HCT116 (cell line): ENCODE results near the gene OR52A5. TPM values are rescaled to one million over a fixed set of nuclear protein-coding genes. Genes with fewer than 3 reads are reported as not detected.

Experiments used
- ATAC-seq: fragments of 200-7000 bp; cut with Tn5 transposase; 2 replicates; pipeline ENCODE4 v1.9.1; 2020; ENCODE audit warnings: mild to moderate bottlenecking, moderate library complexity
- BruUV-seq: library from RNA; stranded (reverse); fragments of 400-500 nt; replicated peaks from 2 replicates; lab custom pipeline; 2021; lab: Mats Ljungman, UMichigan
- CTCF ChIA-PET: fragments of 300-600 bp; sonication (Branson Sonifier 250); formaldehyde crosslinking; loops from one replicate; lab custom pipeline; 2021; ENCODE audit warnings: antibody characterized with exemption; lab: Charles Lee
- POLR2A ChIA-PET: fragments of 300-600, 350-600 bp; sonication (Branson Sonifier 250); formaldehyde crosslinking; loops from one replicate; lab custom pipeline; 2021; ENCODE audit warnings: antibody characterized with exemption; lab: Charles Lee
- RAD21 ChIA-PET, 2 experiments: fragments of 300-600 bp; sonication (Branson Sonifier 250); formaldehyde crosslinking; loops; one replicate each; lab custom pipeline; 2023; ENCODE audit warnings: low total read pairs in 2 of 2; ENCODE audit not compliant: uncharacterized antibody in 2 of 2, unreplicated experiment in 2 of 2, low non-redundant PET in 1 of 2; lab: Charles Lee
- DNase-seq: peaks from one replicate; pipeline ENCODE4 v3.0.0-alpha.2; 2010; ENCODE audit warnings: low read depth, low spot score
- H2AFZ ChIP-seq: fragments of 200-600 bp; shearing (Covaris generic), sonication (generic); 2 replicates; pipeline ENCODE4 v1.6.1; 2017; ENCODE audit warnings: low read depth, mixed run types, mixed read lengths, antibody characterized with exemption, low read length; ENCODE audit not compliant: poor library complexity, severe bottlenecking
- H3K27ac ChIP-seq: 2 replicates; pipeline ENCODE4 v1.5.1; 2012; ENCODE audit warnings: low read depth, low read length
- H3K27me3 ChIP-seq: fragments of 200-600 bp; sonication (generic); 2 replicates; pipeline ENCODE4 v1.6.1; 2016; ENCODE audit warnings: mixed run types, low read length, mixed read lengths; ENCODE audit not compliant: insufficient read depth
- H3K36me3 ChIP-seq, 2 experiments: fragments of 200-500 bp in 1 of 2; fragments of 200-600 bp in 1 of 2; sonication (Bioruptor generic) in 1 of 2; sonication (generic) in 1 of 2; 2 replicates each; pipeline versions ENCODE4 v1.5.1 to v1.6.1; 2014 to 2016; ENCODE audit warnings: low read length in 2 of 2, inconsistent platforms in 1 of 2, mixed read lengths in 1 of 2, mixed run types in 1 of 2; ENCODE audit not compliant: insufficient read depth in 2 of 2, control insufficient read depth in 1 of 2
- H3K4me1 ChIP-seq, 2 experiments: fragments of 200-600 bp in 1 of 2; sonication (generic) in 1 of 2; 2 replicates each; pipeline versions ENCODE4 v1.5.1 to v1.6.1; 2012 to 2017; ENCODE audit warnings: low read length in 2 of 2, inconsistent platforms in 1 of 2, mild to moderate bottlenecking in 1 of 2, mixed read lengths in 1 of 2, mixed run types in 1 of 2, moderate library complexity in 1 of 2; ENCODE audit not compliant: insufficient read depth in 2 of 2, control insufficient read depth in 1 of 2
- H3K4me2 ChIP-seq: fragments of 200-600 bp; sonication (generic); 2 replicates; pipeline ENCODE4 v1.6.1; 2017; ENCODE audit warnings: mixed run types, low read length, mixed read lengths
- H3K4me3 ChIP-seq, 2 experiments: fragments of 200-600 bp in 1 of 2; sonication (generic) in 1 of 2; replicated peaks in 1 of 2; 2 replicates each; pipeline ENCODE4 v1.5.1; 2011 to 2016; ENCODE audit warnings: low read length in 2 of 2, control low read depth in 1 of 2, low read depth in 1 of 2, mild to moderate bottlenecking in 1 of 2, mixed read lengths in 1 of 2, mixed run types in 1 of 2
- H3K79me2 ChIP-seq: fragments of 200-600 bp; sonication (generic); 2 replicates; pipeline ENCODE4 v1.6.1; 2017; ENCODE audit warnings: mild to moderate bottlenecking, mixed run types, low read length, moderate library complexity, mixed read lengths; ENCODE audit not compliant: insufficient read depth
- H3K9ac ChIP-seq: fragments of 200-600 bp; sonication (generic); 2 replicates; pipeline ENCODE4 v1.6.1; 2016; ENCODE audit warnings: low read length, mixed read lengths
- H3K9me2 ChIP-seq: fragments of 200-600 bp; sonication (generic), shearing (Covaris generic); 2 replicates; pipeline ENCODE4 v1.6.1; 2017; ENCODE audit warnings: mixed run types, mild to moderate bottlenecking, moderate library complexity; ENCODE audit not compliant: insufficient read depth
- H3K9me3 ChIP-seq, 2 experiments: fragments of 200-500 bp in 1 of 2; fragments of 200-600 bp in 1 of 2; sonication (Bioruptor generic) in 1 of 2; sonication (generic) in 1 of 2; 2 replicates each; pipeline ENCODE4 v1.6.1; 2014 to 2017; ENCODE audit warnings: low read length in 2 of 2, mixed read lengths in 2 of 2, inconsistent platforms in 1 of 2, low read depth in 1 of 2, mild to moderate bottlenecking in 1 of 2, mixed run types in 1 of 2, moderate library complexity in 1 of 2; ENCODE audit not compliant: control insufficient read depth in 1 of 2, insufficient read depth in 1 of 2
- H4K20me1 ChIP-seq: fragments of 200-600 bp; sonication (generic), shearing (Covaris generic); 2 replicates; pipeline ENCODE4 v1.6.1; 2017; ENCODE audit warnings: mixed run types, mild to moderate bottlenecking, moderate library complexity; ENCODE audit not compliant: insufficient read depth
- CEBPB ChIP-seq: IDR thresholded peaks from 2 replicates; pipeline ENCODE4 v1.6.1; 2012; ENCODE audit warnings: low read depth
- EGR1 ChIP-seq: IDR thresholded peaks from 2 replicates; pipeline ENCODE4 v1.6.1; 2012; ENCODE audit warnings: low read depth
- ELF1 ChIP-seq: IDR thresholded peaks from 2 replicates; pipeline ENCODE4 v1.6.1; 2012; ENCODE audit warnings: low read depth, borderline replicate concordance
- EZH2 ChIP-seq: fragments of 200-600 bp; sonication (generic); IDR thresholded peaks from 2 replicates; pipeline ENCODE4 v1.6.1; 2017; ENCODE audit warnings: antibody characterized with exemption, mixed run types
- FOSL1 ChIP-seq: IDR thresholded peaks from 2 replicates; pipeline ENCODE4 v1.6.1; 2012; ENCODE audit warnings: low read depth
- JUND ChIP-seq: IDR thresholded peaks from 2 replicates; pipeline ENCODE4 v1.6.1; 2012
- MAX ChIP-seq: IDR thresholded peaks from 2 replicates; pipeline ENCODE4 v1.6.1; 2012
- POLR2A ChIP-seq: IDR thresholded peaks from 2 replicates; pipeline ENCODE4 v1.7.0; 2011; ENCODE audit warnings: borderline replicate concordance; ENCODE audit not compliant: insufficient read depth, insufficient read length; ENCODE audit errors: extremely low read depth
- POLR2AphosphoS5 ChIP-seq: IDR thresholded peaks from 2 replicates; pipeline ENCODE4 v1.6.1; 2011; ENCODE audit warnings: mild to moderate bottlenecking, low read depth, low read length, moderate library complexity
- RAD21 ChIP-seq: IDR thresholded peaks from 2 replicates; pipeline ENCODE4 v1.6.1; 2012; ENCODE audit warnings: low read depth, mild to moderate bottlenecking
- REST ChIP-seq: IDR thresholded peaks from 2 replicates; pipeline ENCODE4 v1.6.1; 2012; ENCODE audit warnings: low read depth
- SRF ChIP-seq: IDR thresholded peaks from 2 replicates; pipeline ENCODE4 v1.6.1; 2012; ENCODE audit warnings: low read depth
- YY1 ChIP-seq: IDR thresholded peaks from 2 replicates; pipeline ENCODE4 v1.6.1; 2011; ENCODE audit warnings: low read length, low read depth, moderate library complexity, mild to moderate bottlenecking; ENCODE audit not compliant: insufficient replicate concordance; ENCODE audit errors: extremely low read depth
- ZBTB33 ChIP-seq: IDR thresholded peaks from 2 replicates; pipeline ENCODE4 v1.6.1; 2011; ENCODE audit warnings: mild to moderate bottlenecking, low read length, moderate library complexity; ENCODE audit not compliant: insufficient replicate concordance; ENCODE audit errors: extremely low read depth
- ZFX ChIP-seq: fragments of 450-650 bp; IDR thresholded peaks from 2 replicates; pipeline ENCODE4 v1.6.1; 2017
- intact Hi-C: fragments of 100-400 bp; cut with micrococcal nuclease; formaldehyde crosslinking; loops from 2 replicates; pipeline ENCODE4 v1.10.0; 2022
- total RNA-seq: library from RNA; stranded (reverse); gene quantifications from one replicate; pipeline ENCODE4 v1.2.1, GENCODE V29; 2021; ENCODE audit not compliant: unreplicated experiment

OR52A5 gene
- total RNA-seq, 1 experiment from 2014 or later, result not detected

- Histone ChIP-seq H3K4me2 (no peak overlapping the region), H2AFZ (no peak overlapping the region), H4K20me1 (no peaks in the 10 kb centered on the region), H3K9me2 (no peaks in the 10 kb centered on the region), H3K4me1 (no peaks in the 10 kb centered on the region), H3K9ac (no peak overlapping the region), H3K27ac (no peak overlapping the region), H3K36me3 (no peaks in the 10 kb centered on the region), H3K4me3 (no peak overlapping the region), H3K79me2 (no peaks in the 10 kb centered on the region), H3K27me3 (peaks cover 61% of the 10 kb centered on the region), H3K9me3 (no peaks in the 10 kb centered on the region)
- no peak for DNase-seq
- CTCF ChIA-PET, result no interaction called here
- RAD21 ChIA-PET, result no interaction called here
- no peak for ATAC-seq
- BruUV-seq, result no TSS peak
- intact Hi-C loops, result no loop called here
- POLR2A ChIA-PET, result no interaction called here
- no peak for TF ChIP-seq FOSL1
- no peak for TF ChIP-seq ZBTB33
- TF ChIP-seq SRF, result no peak
These were observed 30.9 kb downstream of the OR52A5 start for GRCh38 chr11:5107285-5107684.

- Histone ChIP-seq H3K36me3 (no peaks in the 10 kb centered on the region), H3K4me2 (no peak overlapping the region), H3K9me2 (no peaks in the 10 kb centered on the region), H3K4me3 (no peak overlapping the region), H3K9me3 (no peaks in the 10 kb centered on the region), H3K9ac (no peak overlapping the region), H3K27me3 (peaks cover 83% of the 10 kb centered on the region), H2AFZ (no peak overlapping the region), H3K79me2 (no peaks in the 10 kb centered on the region), H3K27ac (no peak overlapping the region), H4K20me1 (no peaks in the 10 kb centered on the region), H3K4me1 (no peaks in the 10 kb centered on the region)
- intact Hi-C loops, result no loop called here
- ATAC-seq (no peak), DNase-seq (no peak)
- ChIA-PET POLR2A (no interaction called here), RAD21 (no interaction called here), CTCF (no interaction called here)
- BruUV-seq, result no TSS peak
- TF ChIP-seq EGR1 (no peak), ZFX (no peak), RAD21 (no peak), ELF1 (no peak), POLR2A (no peak), YY1 (no peak), CEBPB (no peak), ZBTB33 (no peak), MAX (no peak), POLR2AphosphoS5 (no peak), EZH2 (no peak), JUND (no peak), REST (no peak)
These were observed 35.1 kb downstream of the OR52A5 start for GRCh38 chr11:5103066-5103465.
